Measurements from ENCODE around the gene C5AR1.
"Not testable (repeated sequence)": the region's sequence is repeated elsewhere in the genome, so short reads cannot be mapped to it uniquely, and the experiment has no call there.

Gene C5AR1

DNA sequence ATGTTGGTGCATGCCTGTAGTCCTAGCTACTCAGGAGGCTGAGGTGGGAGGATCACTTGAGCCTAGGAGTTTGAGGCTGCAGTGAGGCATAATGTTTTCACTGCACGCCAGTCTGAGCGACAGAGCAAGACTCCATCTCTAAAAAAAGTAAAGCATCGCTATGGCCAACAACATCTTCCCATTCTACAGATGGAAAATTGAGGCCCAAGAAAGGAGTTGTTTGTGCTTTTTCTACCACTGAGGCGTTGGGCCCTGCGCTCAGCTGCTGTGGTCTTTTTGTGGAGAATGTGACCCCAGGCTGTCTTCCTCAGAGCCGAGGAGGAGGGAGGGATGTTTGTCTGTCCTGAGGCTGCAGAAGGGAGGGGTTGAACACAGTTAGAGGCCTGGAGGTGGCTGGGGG is 21.8 kb downstream of the C5AR1 start:
- no peak overlapping the region for H3K4me3 ChIP-seq (replicated peaks; ENCODE audit: low read depth, low read length)
- H3K27me3 ChIP-seq (replicated peaks; ENCODE audit: control insufficient read depth, insufficient read depth, low read length), result no peaks in the 10 kb centered on the region
- H3K36me3 ChIP-seq (ENCODE audit: control insufficient read depth, insufficient read depth, low read length), result no peaks in the 10 kb centered on the region
- DNase-seq (ENCODE audit: extremely low read depth, insufficient read length), result no peak
- TF ChIP-seq, protein P1, sequence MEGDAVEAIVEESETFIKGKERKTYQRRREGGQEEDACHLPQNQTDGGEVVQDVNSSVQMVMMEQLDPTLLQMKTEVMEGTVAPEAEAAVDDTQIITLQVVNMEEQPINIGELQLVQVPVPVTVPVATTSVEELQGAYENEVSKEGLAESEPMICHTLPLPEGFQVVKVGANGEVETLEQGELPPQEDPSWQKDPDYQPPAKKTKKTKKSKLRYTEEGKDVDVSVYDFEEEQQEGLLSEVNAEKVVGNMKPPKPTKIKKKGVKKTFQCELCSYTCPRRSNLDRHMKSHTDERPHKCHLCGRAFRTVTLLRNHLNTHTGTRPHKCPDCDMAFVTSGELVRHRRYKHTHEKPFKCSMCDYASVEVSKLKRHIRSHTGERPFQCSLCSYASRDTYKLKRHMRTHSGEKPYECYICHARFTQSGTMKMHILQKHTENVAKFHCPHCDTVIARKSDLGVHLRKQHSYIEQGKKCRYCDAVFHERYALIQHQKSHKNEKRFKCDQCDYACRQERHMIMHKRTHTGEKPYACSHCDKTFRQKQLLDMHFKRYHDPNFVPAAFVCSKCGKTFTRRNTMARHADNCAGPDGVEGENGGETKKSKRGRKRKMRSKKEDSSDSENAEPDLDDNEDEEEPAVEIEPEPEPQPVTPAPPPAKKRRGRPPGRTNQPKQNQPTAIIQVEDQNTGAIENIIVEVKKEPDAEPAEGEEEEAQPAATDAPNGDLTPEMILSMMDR (IDR thresholded peaks at IDR 0.05; ENCODE audit: insufficient read depth, low read length, poor library complexity, severe bottlenecking), result no peak

DNA sequence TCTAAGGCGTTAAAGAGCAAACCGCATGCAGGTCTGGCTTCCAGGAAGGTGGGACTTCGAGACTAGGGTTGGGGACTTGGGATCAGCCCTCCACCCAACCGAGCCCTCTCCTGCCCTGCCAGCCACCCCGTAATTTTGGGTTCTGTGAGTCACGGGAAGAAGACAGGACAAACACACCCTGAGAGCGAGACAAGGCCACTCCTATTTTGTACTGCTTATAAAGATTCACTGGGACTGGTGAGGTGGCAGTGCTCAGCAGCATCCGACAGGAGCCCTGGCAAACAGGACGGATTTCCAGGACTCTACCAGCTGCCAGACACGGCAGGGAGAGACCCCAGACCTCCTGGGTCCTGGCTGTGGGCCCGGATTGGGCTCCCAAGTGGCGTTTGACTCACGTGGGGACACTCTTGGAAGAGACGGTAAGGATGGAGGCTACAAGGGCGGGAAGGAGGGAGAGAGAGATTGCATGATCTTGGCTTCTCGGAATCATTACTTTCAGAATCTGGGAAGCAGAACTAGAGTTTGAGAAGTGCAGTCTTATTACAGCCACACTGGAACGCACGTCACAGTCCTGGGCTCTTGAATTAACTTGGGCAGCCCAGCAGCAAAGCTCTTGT is 22.4 kb downstream of the C5AR1 start, which contains the start of gene C5AR2:
Gene C5AR2 (plus strand): TSS at position 245 of the 617 bp plus-strand sequence. CDS start 8,625 bp downstream, outside the sequence.
- H3K4me3 ChIP-seq (replicated peaks; ENCODE audit: low read depth, low read length), result no peak within 1 kb of the TSS
- no peak for DNase-seq (ENCODE audit: extremely low read depth, insufficient read length)
- no peaks in the 10 kb centered on the region for H3K27me3 ChIP-seq (replicated peaks; ENCODE audit: control insufficient read depth, insufficient read depth, low read length)
- H3K36me3 ChIP-seq (ENCODE audit: control insufficient read depth, insufficient read depth, low read length), result no peaks in the 10 kb centered on the region
- TF ChIP-seq, protein P1 (IDR thresholded peaks at IDR 0.05; ENCODE audit: insufficient read depth, low read length, poor library complexity, severe bottlenecking), result no peak

DNA sequence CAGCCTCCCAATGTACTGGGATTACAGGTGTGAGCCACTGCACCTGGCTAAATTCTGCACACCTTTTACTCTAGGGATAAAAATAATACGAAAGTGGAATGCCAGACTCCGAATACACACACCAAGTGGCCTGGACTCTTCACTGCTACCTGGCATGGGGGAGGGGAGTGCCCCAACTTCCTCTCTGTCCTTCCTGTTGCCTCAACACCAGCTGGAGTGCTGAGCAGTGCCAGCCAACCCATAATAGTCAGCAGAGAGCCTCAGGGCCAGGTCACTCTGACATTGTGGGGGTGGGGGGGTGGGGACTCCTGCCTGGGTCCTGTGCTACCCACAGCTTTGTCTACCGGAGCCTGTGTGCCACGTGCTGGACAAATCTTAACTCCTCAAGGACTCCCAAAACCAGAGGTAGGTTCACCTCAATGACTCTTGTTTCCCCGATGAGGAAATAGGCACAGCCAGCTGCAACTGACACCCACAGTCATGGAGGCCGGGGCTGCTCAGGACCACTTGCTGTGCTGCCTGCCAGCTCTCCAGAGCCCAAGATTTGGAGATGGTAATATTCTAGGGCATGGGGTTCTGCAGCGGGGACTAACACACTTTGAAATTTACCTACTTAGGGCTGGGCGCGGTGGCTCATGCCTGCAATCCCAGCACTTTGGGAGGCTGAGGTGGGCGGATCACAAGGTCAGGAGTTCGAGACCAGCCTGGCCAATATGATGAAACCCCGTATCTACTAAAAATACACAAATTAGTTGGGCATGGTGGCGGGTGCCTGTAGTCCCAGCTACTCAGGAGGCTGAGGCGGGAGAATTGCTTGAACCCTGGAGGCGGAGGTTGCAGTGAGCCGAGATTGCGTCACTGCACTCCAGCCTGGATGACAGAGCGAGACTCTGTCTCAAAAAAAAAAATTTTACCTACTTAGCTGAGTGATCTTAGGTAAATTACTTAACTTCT is 27.4 kb downstream of the C5AR1 start:
- H3K4me3 ChIP-seq (replicated peaks; ENCODE audit: low read depth, low read length); DNase-seq (ENCODE audit: extremely low read depth, insufficient read length); H3K27me3 ChIP-seq (replicated peaks; ENCODE audit: control insufficient read depth, insufficient read depth, low read length); H3K36me3 ChIP-seq (ENCODE audit: control insufficient read depth, insufficient read depth, low read length): not testable (repeated sequence)

- H3K4me3 ChIP-seq (replicated peaks; ENCODE audit: low read depth, low read length), result no peak overlapping the region
- no peaks in the 10 kb centered on the region for H3K36me3 ChIP-seq (ENCODE audit: control insufficient read depth, insufficient read depth, low read length)
- TF ChIP-seq, protein P1 (IDR thresholded peaks at IDR 0.05; ENCODE audit: insufficient read depth, low read length, poor library complexity, severe bottlenecking), result no peak
- no peak for DNase-seq (ENCODE audit: extremely low read depth, insufficient read length)
- H3K27me3 ChIP-seq (replicated peaks; ENCODE audit: control insufficient read depth, insufficient read depth, low read length), result no peaks in the 10 kb centered on the region
Measured at GRCh38 chr19:47339196-47339880, 29.7 kb downstream of the C5AR1 start.

GRCh38 chr19:47340477-47341208 is 31.0 kb downstream of the C5AR1 start:
- Histone ChIP-seq H3K36me3 (ENCODE audit: control insufficient read depth, insufficient read depth, low read length) (no peaks in the 10 kb centered on the region), H3K4me3 (replicated peaks; ENCODE audit: low read depth, low read length) (no peak overlapping the region), H3K27me3 (replicated peaks; ENCODE audit: control insufficient read depth, insufficient read depth, low read length) (no peaks in the 10 kb centered on the region)
- TF ChIP-seq, protein P1 (IDR thresholded peaks at IDR 0.05; ENCODE audit: insufficient read depth, low read length, poor library complexity, severe bottlenecking), result no peak
- DNase-seq (ENCODE audit: extremely low read depth, insufficient read length), result no peak

All from GM06990 (cell line).